ENCODE data around the gene CDK7. TPM values are rescaled to one million over a fixed set of nuclear protein-coding genes. Genes with fewer than 3 reads are reported as not detected.

Gene CDK7
- total RNA-seq, 1 experiment from 2014 or later, result 53.4 TPM

- Histone ChIP-seq H3K14ac (ENCODE audit: insufficient read depth, low read length) (no peak overlapping the region), H3K23me2 (ENCODE audit: insufficient read length, low read depth, low read length, poor library complexity, severe bottlenecking) (no peaks in the 10 kb centered on the region)
These were observed 73.4 kb downstream of the CDK7 start for GRCh38 chr5:69308046-69308553.

More at GRCh38 chr5:69308046-69308553, 73.4 kb downstream of the CDK7 start:
- Histone ChIP-seq H2AK5ac (ENCODE audit: insufficient read length, low read length) (no peak overlapping the region), H3K56ac (ENCODE audit: insufficient read length, low read depth, low read length) (no peak overlapping the region), H2BK15ac (ENCODE audit: low read depth, low read length) (no peak overlapping the region), H3K79me1 (ENCODE audit: insufficient read depth, low read depth, low read length, poor library complexity, severe bottlenecking) (no peaks in the 10 kb centered on the region), H3K18ac (ENCODE audit: insufficient read length, low read depth, low read length) (no peak overlapping the region), H4K8ac (replicated peaks; ENCODE audit: insufficient read length, low read depth, low read length) (no peak overlapping the region), H2AFZ (ENCODE audit: low read length) (no peak overlapping the region), H3K27ac (ENCODE audit: insufficient read length, low read depth, low read length) (no peak overlapping the region), H2BK120ac (ENCODE audit: low read depth, low read length, poor library complexity, severe bottlenecking) (no peak overlapping the region), H3K27me3 (ENCODE audit: insufficient read depth, low read length) (no peaks in the 10 kb centered on the region), H4K91ac (ENCODE audit: insufficient read length, low read depth, low read length) (no peak overlapping the region), H2BK20ac (ENCODE audit: low read depth, low read length, poor library complexity, severe bottlenecking) (no peak overlapping the region), H2BK12ac (ENCODE audit: insufficient read length, low read depth, low read length) (no peak overlapping the region), H4K5ac (ENCODE audit: insufficient read length, low read depth, low read length) (no peak overlapping the region), H3K4me1 (ENCODE audit: insufficient read depth, low read length) (no peaks in the 10 kb centered on the region), H3K9ac (ENCODE audit: extremely low read depth, insufficient read length, low read length) (no peak overlapping the region), H3K23ac (ENCODE audit: insufficient read length, low read depth, low read length) (no peak overlapping the region), H3K9me3 (ENCODE audit: control insufficient read depth, low read depth, low read length) (no peaks in the 10 kb centered on the region), H3K79me2 (ENCODE audit: insufficient read depth, low read length) (no peaks in the 10 kb centered on the region), H3T11ph (ENCODE audit: low read length) (no peak overlapping the region), H3K4me2 (ENCODE audit: insufficient read depth, insufficient read length, low read length) (no peak overlapping the region), H2BK5ac (ENCODE audit: insufficient read length, low read length) (no peak overlapping the region), H4K20me1 (ENCODE audit: control insufficient read depth, insufficient read depth, insufficient read length) (no peaks in the 10 kb centered on the region), H3K4ac (ENCODE audit: low read depth, low read length) (no peak overlapping the region)
- H3K4me1 Mint-ChIP-seq, result peaks cover 0 to 7% of the 10 kb centered on the region in 2 experiments; a peak in 1 of 4 replicates
- H3K27me3 Mint-ChIP-seq (ENCODE audit: low read depth), result no peaks in the 10 kb centered on the region
- no peak overlapping the region for H3K4me3 Mint-ChIP-seq
- no peak overlapping the region for H3K27ac Mint-ChIP-seq
- no peak for DNase-seq
- H3K36me3 Mint-ChIP-seq (ENCODE audit: insufficient read depth in 1 of 3, low read depth in 3 of 3), result peaks cover 9 to 23% (median 12%) of the 10 kb centered on the region in 3 experiments
- peaks cover 19% of the 10 kb centered on the region in 2 experiments for H3K9me3 Mint-ChIP-seq
- TF ChIP-seq, protein P1, sequence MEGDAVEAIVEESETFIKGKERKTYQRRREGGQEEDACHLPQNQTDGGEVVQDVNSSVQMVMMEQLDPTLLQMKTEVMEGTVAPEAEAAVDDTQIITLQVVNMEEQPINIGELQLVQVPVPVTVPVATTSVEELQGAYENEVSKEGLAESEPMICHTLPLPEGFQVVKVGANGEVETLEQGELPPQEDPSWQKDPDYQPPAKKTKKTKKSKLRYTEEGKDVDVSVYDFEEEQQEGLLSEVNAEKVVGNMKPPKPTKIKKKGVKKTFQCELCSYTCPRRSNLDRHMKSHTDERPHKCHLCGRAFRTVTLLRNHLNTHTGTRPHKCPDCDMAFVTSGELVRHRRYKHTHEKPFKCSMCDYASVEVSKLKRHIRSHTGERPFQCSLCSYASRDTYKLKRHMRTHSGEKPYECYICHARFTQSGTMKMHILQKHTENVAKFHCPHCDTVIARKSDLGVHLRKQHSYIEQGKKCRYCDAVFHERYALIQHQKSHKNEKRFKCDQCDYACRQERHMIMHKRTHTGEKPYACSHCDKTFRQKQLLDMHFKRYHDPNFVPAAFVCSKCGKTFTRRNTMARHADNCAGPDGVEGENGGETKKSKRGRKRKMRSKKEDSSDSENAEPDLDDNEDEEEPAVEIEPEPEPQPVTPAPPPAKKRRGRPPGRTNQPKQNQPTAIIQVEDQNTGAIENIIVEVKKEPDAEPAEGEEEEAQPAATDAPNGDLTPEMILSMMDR (conservative IDR thresholded peaks at IDR 0.05), result no peak
- no CpG with 5 or more reads among the region's 3 CpGs for WGBS (ENCODE audit: extremely low coverage, insufficient read length, low lambda C conversion rate)
